GM20000 (cell line): ENCODE measurements around the gene ST6GAL2.

Experiments used
- DNase-seq: peaks from one replicate; pipeline ENCODE4 v3.0.0; 2012; ENCODE audit warnings: low spot score
- TF ChIP-seq, protein P1 (sequence below): IDR thresholded peaks from 2 replicates; pipeline ENCODE4 v1.5.1; 2012; ENCODE audit warnings: mild to moderate bottlenecking, control low read depth; ENCODE audit errors: extremely low read depth, missing control alignments

ST6GAL2 gene, protein sequence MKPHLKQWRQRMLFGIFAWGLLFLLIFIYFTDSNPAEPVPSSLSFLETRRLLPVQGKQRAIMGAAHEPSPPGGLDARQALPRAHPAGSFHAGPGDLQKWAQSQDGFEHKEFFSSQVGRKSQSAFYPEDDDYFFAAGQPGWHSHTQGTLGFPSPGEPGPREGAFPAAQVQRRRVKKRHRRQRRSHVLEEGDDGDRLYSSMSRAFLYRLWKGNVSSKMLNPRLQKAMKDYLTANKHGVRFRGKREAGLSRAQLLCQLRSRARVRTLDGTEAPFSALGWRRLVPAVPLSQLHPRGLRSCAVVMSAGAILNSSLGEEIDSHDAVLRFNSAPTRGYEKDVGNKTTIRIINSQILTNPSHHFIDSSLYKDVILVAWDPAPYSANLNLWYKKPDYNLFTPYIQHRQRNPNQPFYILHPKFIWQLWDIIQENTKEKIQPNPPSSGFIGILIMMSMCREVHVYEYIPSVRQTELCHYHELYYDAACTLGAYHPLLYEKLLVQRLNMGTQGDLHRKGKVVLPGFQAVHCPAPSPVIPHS

DNA sequence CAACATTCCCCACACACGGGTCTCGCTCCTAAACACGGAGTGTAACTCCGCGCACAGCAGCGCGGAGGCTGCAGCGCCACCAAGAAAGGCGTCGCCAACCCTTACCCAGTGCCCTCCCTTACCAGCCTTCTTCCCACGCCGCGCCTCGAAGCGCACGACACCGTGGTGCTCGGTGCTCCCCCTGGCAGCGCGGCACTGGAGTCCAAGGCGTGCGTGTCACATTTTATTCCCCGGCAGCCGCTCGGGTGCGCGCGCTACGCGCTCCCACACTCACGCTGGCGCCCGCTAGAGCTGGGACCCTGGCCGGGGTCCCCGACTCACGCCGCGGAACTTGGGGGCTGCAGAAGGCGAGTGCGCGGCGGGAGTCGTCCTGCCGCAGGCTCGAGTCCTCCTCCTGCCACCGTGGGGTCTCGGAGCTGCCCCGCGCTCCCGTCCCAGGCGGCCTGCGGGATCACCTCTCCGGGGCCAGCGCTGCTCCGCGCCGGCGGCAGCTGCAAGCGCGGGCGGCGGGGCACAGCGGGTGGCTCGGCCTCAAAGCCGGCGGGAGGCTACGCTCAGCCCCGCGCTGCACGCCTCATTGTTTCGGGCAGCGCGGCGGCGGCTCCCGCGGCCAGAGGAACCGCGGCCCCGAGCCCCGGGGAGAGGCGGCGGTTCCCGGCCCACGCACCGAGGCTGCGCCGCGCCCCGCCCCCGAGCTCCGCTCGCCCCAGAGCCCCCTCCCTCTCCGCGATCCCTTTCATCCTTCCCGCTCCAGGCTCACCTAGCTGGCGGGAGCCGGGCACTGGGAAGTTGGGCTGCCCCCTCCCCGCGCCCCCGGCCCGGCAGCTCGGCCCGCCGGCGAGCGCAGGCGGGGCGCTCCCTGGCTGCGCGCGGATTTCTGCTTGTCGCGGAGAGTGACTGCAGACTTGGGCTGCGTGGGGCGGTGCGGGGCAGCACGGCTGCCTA is at the start of gene ST6GAL2:
TSS of gene ST6GAL2 (minus strand) at position 197 of the 945 bp plus-strand sequence. CDS start 42,190 bp downstream, outside the sequence.
- TF ChIP-seq, protein P1, sequence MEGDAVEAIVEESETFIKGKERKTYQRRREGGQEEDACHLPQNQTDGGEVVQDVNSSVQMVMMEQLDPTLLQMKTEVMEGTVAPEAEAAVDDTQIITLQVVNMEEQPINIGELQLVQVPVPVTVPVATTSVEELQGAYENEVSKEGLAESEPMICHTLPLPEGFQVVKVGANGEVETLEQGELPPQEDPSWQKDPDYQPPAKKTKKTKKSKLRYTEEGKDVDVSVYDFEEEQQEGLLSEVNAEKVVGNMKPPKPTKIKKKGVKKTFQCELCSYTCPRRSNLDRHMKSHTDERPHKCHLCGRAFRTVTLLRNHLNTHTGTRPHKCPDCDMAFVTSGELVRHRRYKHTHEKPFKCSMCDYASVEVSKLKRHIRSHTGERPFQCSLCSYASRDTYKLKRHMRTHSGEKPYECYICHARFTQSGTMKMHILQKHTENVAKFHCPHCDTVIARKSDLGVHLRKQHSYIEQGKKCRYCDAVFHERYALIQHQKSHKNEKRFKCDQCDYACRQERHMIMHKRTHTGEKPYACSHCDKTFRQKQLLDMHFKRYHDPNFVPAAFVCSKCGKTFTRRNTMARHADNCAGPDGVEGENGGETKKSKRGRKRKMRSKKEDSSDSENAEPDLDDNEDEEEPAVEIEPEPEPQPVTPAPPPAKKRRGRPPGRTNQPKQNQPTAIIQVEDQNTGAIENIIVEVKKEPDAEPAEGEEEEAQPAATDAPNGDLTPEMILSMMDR: no peak
- DNase-seq: peak; percentile 25

DNA sequence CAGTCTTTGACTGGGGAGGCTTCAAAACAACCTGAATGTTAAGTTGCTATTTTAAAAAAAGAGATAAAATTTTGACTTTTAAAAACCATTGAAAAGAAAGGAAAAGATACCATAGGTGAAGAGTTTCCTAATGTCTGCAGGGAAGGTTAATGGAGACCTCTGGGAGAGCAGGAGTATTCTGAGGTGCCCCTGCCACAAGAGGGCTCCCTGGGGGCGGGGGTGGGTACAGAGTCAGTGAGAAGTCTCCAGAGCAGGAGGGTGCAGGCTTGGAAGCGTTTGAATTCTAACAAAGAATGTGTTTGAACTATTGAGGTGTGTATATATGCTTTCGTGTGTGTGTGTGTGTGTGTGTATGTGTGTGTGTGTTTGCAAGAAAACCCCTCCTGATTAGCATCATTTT is 46.7 kb upstream of the ST6GAL2 start:
- no peak for DNase-seq
- TF ChIP-seq, protein P1: no peak

DNA sequence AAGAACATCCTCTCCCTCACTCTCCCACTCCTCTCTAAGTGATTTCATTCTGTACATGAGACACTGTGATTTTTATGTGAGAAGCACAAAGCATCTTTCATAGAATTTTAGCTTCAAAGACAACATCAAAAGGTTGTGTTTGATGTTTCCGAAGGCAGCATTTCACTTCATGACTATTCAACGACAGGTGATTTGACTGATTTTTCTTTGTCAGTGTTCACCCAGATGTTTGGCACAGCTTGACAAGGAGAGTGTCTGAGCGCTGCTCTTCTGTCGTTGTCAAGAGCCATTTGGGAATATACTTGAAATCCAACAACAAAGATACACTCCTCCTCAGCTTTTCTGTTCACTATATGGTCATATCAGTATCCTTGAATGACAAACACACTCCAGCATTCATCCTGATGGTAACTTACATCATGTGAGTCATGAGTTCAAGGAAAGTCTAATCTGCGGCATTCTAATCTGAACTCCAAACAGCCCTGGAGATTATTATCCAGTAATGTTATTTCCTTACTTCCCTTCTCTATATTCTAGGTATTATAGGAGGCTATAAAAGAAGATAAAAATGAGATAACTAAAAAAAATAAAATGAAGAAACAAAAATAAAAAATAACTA is 45.9 kb upstream of the ST6GAL2 start:
- DNase-seq: no peak
- TF ChIP-seq, protein P1: no peak

DNA sequence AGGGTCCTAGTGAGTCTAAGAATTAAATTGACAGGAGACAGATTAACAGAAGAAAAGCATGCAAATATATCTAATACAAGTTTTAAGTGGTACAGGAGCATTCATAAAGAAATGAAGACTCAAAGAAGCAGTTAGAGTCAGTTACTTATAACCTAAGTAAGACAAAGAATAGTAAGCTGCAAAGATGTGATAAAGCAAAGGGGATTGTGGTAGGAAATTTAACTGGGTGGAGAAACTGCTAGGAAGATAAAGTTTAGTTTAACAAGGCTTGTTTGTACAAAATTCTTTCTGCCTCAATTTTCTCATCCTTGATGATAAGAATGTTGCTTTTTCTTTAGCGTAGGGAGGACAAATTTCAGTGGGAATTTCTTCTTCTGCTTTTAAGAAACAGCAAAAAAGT is 35.5 kb upstream of the ST6GAL2 start:
- DNase-seq: no peak
- TF ChIP-seq, protein P1: no peak

DNA sequence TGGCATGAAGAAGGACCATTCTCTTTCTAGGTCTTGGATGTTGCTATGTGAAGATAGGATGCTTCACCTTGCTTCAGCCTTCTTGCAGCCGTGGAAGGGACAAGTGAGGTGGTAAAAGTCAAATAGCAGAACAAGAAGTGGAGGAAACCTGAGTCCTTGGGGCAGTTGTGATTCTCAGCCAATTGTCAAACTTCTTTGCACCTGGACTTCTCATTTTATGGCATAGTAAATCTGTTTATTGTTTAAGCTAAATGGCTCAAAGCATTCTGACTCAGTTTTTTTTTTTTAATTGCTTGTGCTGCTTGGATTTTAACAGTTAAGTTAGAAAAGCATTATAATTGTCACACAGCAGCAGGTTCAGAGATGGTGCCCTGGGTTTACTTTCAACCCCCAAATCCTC is 33.0 kb upstream of the ST6GAL2 start:
- TF ChIP-seq, protein P1: no peak

DNA sequence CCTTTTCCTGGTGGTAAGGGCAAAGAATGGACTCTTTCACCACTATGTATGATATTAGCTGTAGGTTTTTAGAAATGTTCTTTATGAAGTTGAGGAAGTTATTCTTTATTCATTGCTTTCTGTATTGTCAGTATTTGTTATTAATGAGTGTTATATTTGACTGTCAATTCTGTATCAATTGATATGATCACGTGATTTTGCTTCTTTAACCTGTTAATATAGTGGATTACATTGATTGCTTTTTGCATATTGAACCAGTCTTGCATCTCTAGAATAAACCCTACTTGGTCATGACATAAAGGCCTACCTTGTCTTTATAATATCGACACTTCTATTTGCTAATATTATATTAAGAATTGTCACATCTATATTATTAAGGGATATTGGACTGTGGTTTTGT is 18.3 kb upstream of the ST6GAL2 start:
- TF ChIP-seq, protein P1: no peak
- DNase-seq: no peak

More for the DNA sequence above, 33.0 kb upstream of the ST6GAL2 start:
- no peak for DNase-seq
